COR-L47 (cell line): ENCODE results near the gene TTLL10.
A peak's percentile ranks its signal among the peaks of the same experiment; 100 is the strongest.

Experiments
- DNase-seq: peaks from one replicate; lab custom pipeline; 2025; lab: John Stamatoyannopoulos, UW

Gene TTLL10

DNA sequence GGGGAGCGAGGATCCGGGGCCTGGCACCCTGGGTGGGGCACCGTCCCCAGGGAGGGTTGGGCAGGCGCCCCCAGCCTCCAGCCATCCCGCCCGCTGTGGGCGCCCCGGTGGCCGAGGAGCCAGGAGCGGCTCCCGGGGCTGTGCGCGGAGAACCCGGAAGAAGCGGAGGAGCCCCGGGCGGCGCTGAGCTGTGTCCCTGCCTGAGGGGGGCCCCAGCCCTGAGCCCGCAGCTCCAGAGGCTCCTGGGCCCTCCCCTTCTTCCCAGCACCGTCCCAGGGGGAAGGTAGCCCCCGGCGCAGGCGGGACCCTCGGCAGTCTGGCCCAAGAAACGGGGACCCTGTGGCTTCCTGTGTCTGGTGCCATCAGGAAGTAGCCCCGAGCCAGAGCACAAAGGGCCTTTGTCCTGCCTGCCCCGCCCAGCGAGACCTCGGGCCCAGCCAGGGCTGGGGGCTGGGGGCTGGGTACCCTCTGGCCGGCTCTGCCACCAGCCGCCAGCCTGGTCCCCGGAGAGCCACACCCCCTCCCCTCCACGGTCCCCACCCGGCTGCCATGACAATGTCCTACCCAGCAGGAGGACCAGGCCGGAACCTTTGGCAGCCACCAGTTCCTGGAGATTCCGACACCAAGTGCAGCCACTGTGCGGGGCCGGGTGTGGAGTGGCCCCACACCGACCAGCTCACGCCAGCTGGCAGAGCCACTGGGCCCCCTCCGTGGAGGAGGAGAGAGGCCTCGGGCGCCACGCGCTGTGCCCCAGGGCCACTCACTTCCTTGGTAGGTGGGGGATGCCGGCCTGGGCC lies 15.6 kb upstream of the TTLL10 start:
- no peak for DNase-seq

DNA sequence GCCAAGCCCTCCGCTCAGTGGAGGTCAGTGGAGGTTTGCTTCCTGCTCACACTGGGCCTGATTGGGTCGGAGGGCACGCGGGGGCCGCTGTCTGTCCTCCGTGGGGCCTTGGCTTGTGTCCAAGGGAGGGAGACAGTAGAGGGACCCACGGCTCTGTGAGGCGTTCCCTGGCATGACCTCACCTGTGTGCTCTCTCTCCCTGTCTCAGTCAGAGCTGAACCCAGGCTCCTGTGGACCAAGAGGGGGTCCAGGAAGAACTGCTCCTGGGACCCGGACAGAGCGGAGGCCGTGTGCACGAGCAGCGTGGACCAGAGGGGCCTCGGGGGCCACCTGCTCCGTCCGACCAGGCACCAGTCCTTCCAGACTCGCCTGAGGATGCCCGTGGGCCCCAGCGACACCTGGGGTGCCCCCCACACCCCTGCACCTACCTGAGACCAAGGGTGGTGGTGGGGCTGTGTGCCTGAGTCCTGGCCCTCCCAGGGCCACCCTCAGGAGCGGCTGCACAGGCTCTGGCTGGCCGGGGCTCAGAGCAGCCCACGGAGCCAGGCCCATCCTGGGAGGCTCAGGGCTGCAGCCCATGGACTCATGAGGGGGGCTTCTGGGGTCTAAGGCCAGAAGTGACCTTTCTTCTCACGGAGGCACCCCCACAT lies 13.3 kb upstream of the TTLL10 start:
- no peak for DNase-seq

DNA sequence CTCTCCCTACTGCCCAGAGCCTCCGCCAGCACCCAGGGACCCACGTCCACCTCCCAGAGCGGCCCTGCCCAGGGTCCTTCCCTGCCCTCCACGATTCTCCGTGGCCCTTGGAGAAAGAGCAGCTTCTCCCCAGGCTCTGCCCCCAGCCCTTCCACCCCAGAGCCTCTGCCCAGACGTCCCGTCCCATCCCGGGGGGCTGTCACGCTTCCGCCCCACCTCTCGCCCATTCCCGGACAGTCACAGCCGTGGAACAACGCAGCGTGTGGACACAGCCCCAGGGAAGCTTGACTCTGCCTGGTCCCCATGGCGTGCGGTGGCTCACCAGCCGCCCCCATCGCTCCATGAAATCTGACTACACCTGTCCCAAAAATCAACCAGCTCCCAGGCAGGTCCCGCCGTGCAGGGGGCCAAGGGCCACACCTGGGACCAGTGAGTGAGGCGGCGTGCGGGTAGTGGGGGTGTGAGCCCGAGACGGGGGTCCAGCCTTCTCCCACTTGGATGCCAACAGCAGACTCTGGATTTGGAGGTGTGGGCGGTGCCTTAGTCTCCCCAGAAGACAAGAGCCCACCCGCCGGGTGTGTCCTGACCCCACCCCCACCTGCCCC lies 12.5 kb upstream of the TTLL10 start:
- no peak for DNase-seq

DNA sequence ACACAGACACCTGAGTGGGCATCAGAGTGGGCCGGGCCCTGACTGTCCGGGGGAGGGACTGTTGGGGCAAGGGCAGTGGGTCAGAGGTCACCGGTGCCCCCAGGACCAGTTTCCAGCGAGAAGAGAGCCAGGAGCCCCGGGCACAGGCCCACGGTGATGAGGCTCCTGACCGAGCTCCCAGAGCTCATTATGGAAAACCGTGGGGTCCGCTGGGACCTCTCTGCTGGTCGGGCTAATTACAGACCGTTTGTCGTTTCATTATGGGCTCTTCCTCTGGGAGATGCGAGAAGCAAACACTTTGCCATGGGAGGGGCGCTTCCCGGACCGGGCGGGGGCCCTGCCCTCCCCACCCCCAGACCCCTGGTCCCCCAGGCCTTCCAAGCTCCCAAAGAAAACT lies 12.0 kb upstream of the TTLL10 start:
- peak; percentile 13 for DNase-seq

DNA sequence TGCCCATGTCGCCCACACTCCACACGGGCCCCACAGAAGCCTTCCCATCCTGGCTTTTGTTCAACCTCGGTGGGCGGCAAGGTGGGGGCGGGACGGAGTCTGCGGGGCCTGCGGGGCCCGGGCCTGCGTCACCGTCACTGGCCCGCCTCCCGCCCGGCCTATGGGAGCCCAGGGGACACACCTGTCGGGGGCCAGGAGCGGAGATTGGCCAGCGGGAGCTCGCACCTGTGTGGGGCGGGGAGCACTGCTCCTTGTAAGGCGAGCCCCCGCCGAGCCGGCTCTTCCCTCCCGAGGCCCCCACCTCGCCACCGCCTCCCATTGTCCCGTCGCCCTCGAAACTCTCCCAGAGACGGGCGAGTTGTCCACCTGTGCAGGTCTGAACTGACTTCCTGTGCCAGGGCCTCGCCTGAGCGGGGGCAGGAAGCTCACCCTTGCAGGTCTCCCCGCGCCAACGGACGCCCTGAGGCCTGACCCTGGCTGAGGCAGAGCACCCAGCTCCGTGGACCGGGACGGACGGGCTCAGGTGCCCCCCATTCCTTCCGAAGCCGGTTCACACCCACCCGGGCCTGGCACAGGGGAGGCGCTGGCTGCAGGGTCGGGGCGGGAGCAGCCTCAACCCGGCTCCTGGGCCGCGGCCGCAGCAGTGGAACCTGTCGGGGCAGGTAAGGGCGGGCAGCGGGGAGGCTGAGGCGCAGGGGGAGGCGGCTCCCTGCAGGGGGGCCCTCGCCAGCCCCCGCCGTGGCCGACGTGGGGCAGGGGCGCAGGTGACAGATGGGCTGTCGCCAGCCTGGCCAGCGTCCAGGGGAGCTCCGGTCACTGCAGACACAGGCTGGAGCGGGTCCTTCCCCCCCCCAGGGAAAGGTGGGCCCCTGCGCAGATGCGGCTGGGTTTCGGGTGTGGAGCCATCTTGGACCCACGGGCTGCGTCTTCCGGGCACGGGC lies 10.8 kb upstream of the TTLL10 start:
- DNase-seq = peak; percentile 96

DNA sequence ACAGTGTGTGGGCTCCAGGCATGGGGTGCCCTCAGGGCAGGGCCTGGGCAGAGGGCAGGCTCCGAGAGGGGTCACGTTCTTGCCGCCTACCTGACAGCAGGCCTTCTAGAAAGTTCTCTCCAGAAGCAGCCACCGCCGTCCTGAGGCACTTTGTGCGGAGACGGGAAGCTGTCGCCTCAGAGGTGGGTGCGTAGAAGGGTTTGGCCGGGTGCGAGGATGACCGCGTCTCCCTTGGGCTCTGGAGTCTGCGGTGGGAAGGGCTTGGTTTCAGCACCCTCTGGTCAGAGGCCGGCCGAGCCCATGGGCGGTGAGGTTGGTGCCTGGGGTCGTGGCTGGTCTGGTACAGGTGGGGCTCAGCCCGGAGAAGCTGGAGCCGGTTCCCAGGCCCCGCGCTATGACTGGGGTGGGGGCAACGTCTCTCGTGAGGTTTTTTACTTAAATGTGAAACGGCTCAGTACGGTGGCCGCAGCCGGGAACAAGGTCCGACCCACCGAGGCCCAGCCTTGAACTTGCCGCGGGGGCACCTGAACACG lies 10.1 kb upstream of the TTLL10 start:
- no peak for DNase-seq

DNA sequence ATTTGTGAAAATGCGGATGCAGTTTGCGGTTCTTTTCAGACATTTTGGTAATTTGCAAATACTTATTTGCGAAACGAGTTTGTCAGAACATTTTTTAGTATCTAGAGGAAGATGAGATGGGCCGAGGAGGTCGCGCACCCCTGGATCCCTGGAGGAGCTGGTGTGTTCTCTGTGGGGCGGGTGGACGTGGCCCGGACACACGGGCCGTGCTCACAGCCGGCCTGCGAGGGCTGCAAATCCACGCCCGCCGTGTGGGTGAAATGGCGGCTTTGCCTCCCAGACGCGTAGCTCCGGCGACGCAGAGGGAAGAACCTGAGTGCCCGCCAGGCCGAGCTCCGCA lies 9.3 kb upstream of the TTLL10 start:
- DNase-seq = peak; percentile 16

DNA sequence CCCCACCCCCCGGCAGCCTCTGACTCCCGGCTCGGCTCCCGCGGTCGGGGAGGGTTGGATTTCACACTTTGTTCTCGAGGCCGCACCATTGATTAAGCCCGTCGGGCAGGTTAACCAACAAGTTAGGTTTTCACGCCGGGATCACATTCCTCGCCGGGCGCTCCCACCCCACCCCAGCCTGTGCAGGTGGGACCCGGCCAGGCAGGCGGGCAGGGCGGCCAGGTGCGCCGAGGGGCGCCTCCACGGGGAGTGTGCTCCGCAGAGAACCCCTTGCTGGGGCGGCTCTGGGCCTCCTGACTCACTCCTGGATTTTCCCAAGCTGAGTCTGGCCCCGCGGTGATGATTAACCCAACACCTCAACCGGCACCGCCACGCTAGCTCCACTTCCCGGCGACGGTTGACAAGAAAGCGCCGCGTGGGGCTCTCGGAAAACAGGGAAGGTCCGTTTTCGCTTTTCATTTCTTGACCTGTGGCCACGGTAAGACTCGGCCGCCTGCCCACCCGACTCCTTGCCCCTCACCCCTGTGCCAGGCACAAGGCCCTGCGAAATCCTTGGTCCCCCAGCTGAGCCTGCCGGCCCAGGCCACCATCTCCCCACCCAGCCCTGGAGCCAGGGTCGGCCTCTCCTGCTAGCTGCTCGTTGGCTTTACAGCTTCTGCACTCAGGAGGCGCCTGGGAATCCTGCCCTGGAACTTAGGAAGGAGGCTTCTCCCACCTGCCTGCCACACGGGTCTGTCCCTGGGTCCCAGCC lies 8.8 kb upstream of the TTLL10 start:
- DNase-seq = no peak

DNA sequence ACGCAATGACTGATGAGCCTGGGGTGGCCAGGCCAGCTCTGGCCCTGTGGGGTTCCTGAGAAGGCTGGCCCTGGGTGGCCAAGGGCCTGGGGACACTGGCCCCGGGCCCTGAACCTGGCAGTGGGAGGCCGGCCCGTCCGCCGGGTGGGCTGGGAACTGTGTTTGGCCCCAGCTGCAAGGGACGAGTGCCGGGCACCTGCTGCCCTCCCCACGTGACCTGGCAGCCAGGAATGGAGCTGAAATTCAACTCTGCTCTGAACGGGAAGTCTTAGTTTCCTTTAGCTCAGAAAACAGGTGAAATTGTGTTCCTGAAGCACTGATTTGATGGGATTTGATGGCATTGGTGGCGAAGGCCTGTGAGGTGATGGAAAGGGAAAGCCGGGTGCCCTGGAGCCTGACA lies 8.2 kb upstream of the TTLL10 start:
- DNase-seq = no peak

DNA sequence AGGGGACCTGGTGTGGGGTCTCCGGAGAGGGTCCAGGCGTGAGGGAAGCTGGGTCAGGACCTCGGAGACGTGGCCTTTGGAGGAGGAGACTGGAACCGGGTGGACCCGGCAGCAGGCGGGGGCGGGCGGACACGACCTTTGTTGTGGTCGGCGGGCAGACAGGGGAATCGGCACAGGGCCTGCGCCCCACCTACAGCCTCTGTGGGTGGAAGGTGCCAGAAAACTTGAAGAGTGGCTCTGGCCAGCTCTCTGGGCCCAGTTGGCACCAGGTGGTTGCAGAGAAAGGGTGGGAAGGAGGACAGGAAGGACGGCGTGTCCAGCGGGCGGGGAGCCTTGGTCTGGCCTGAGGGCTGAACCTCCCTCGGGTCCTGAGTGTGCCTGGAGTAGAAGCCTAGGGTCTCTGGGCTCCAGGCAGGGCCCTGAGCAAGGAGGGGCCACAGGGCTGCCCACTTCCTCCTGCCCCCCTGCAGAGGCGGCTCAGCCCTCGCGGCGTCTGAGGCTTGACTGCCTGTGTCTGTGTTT lies 7.7 kb upstream of the TTLL10 start:
- no peak for DNase-seq

DNA sequence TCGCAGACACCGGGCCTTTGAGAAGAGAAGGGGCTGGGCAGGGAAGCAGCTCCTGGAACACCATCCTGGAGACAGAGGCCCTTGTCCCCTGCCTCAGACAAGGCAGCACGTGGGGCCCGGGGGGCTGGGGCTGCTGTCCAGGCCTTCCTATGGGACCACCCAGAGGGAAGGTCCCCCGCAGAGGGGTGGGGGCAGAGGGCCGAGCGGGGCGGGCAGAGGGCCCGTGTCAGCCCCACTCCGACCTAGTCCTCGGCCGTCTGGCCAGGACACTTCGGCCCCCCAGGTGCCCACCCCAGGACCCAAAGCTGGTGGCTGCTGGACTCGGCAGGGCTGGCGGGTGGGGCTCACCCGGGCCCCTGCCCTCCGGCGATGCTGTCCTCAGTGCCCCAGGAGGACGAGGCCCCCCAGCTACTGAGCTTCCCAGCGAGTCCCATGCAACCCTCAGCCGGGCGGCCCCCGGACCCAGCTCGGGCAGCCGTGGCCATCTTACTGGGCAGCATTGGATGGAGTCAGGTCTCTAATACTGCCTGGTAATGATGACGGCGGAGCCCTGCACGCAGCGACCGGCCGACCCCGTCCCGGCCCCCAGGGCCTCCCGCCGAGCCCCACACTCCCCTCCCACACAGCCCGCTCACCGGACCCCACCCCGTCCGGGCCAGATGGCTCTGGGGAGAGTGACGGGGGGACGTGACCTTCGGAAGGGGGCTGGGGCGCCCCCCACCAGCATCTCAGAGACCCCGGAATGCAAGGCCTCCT lies 6.9 kb upstream of the TTLL10 start:
- DNase-seq = no peak

DNA sequence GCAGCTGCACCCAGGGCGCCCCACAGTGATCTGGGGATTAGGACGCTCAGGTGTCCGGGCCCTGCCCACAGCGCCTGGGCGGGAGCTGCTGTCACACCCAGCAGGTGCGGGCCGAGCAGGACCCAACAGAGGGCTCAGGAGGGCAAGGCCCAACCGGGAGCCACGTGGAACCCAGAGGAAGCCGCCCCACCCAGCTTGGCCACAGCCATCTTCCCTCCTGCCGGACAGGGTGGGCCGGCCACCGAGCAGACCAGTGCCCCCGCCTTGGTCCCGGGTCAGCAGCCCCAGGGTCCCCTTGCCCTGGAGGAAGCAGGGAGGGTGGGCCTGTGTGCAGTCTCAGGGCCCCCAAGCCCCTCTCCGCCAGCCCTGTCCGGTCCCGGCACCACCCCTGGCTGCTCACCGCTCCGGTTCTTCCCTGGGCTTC lies 6.3 kb upstream of the TTLL10 start:
- DNase-seq = no peak

DNA sequence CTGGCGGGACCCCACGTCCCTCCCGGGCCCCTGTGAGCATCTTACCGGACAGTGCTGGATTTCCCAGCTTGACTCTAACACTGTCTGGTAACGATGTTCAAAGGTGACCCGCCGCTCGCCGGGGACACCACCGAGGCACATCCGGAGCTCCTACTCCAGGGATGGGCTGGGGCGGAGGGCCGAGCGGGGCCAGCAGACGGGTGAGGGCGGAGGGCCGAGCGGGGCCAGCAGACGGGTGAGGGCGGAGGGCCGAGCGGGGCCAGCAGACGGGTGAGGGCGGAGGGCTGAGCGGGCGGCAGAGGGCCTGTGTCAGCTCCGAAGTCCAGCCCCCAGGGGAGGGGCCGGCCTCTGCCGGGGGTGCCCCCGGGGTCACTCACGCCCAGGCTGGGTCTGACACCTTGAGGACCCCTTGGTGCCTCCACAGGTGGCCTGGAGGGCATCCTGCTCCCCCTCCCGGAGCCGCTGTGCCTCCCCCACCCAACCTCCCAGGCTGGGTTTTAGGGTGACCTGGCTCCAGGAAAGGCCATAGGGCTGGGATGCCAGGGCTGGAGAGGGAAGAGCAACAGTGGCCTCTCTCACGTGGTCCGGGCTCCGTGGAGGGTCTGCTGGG lies 5.7 kb upstream of the TTLL10 start:
- no peak for DNase-seq

DNA sequence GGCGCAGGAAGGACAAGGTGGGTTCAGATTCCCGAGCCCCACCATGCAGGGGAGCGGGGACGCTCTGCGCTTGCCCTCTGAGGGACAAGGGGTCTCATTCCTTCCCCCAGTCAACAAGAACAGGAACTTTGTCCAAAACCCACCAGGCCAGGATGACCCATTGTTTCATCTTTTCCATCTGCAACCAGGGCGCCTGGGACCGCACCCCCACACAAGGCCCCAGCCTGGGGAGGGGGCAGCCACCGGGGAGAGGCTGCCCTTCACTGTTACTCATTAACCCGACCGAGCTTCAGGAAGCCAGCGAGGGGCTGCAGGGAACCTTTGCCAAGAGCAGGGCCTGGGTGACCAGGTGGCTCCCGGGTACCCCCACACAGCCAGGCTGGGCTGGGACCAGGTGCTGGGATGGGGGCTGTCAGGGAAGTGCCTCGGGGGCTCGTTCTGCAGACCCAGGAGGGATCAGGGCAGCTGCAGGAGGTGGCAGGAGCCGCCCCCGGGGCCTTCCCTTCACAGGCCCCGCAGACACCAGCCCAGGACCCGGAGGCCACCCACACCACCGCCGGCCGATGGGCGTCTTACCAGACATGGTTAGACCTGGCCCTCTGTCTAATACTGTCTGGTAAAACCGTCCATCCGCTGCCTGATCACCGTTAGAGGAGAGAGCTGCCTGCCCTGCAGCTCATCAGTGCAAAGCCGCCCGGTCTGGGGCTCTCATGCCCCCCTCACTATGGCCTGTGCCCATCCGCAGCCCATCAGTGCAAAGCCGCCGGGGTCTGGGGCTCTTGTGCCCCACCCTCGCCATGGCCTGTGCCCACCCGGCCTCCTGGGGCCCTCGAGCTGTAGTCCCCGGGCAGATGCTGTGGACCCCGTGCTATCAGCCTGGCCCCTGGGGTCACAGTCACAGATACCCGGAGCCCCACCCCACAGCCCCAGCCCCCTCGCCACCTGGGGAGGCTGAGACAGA lies 4.9 kb upstream of the TTLL10 start:
- no peak for DNase-seq

DNA sequence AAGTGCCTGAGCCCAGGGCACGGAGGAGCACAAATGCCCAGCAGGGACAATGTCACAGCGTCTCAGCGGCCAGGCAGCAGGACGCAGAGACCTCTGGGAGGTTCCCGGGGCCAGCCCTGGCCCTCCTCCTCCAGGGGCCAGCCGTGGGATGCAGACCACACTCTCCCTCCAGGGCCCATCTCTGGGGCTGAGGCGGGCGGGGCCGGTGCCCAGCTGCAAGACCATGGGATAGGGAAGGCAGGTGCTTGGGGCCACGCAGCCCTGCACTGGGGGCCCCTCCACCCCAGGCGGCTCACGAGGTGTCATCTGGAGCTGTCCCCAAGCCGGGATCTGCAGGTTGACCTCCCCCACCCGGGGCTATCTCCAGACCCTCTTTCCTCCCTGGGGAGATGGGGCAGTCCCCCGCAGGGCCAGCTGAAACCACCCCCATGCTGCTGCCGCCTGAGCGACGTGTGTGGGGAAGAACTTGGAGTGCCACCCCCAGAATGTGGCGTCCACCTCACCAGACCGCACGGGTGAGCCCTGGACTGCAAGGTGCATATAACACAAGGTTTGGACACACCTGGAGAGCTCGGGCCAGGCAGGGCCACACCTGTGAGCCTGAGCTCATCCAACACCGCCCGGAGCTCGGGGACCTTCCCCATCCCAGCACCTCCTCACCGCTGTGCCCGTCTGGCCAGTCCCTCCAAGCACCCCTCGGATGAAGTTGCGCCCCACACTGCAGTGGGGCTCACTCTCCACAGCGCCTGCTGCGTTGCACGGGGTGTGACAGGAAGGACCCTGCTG lies 4.1 kb upstream of the TTLL10 start:
- DNase-seq = no peak

DNA sequence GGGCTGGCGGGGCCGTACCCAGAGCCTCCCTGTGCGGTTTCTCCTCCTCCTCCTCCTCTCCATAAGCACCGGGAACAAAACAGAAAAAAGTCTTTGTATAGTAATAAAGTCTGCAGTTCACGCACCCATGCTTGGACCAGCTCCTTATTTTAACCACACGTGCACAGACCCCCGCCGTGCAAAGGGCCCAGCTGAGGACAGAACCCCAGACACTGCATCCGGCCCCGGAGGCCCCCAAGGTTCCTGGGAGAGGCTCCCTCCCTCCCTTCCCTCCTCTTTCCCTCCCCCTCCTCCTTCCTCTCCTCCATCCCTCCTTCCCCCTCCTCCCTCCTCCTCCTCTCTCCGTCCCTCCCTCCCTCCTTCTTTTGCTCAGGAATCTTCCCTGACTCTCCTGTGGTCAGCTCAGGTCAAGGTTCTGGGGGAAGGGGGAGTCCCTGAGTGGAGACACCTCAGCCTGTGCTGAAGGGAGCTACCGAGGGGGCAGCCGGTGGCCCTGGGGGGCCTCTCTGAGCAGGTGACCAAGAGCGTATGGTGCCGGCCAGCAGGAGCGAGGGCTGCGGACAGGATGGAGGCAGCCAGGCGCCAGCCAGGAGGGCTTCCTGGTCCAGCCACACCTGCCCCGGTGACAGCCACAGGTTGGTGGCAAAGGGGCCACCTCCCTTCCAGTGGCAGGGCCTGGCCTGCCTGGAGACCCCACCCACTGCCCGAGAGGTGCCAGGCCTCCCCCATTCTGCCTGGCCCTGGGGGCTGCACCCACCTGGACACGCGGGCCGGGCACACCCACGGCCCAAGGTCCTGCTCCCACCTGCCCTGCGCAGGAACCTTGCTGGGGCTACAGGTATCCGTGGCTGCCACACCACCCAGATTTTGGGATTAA lies 3.2 kb upstream of the TTLL10 start:
- DNase-seq = no peak

DNA sequence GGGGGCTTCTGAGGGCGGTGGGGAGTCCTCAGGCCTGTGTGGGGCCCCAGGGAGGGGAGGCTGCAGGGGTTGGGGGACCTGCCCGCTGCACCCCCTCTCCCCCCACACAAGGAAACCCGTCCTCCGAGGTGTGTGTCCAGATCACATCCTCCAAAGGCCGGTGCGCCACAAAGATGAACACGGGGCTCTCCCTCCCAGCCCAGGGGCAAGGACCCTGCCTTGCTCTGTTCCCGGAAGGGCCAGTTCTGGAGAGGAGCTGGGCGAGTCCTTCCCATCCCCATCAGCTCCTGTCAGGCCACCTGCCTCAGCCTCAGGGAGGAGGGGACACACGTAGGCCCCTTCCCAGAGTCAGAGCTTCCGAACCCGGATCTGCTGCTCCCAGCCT lies 2.5 kb upstream of the TTLL10 start:
- no peak for DNase-seq
